Liver (tissue), 9 donors: ENCODE measurements around the gene MCTP1. TPM values are rescaled to one million over a fixed set of nuclear protein-coding genes. Genes with fewer than 3 reads are reported as not detected.

Experiments used
- DNase-seq: peaks from one replicate; pipeline ENCODE4 v3.0.0-alpha.2; 2017; ENCODE audit warnings: low spot score
- H3K27ac ChIP-seq, 2 donors: one replicate each; pipeline ENCODE4 v1.7.0; 2013; ENCODE audit warnings: inconsistent platforms in 2 of 2, low read length in 2 of 2, control low read depth in 1 of 2, low read depth in 1 of 2, mild to moderate bottlenecking in 1 of 2
- H3K27me3 ChIP-seq, 4 donors: one replicate each; pipeline versions ENCODE4 v1.6.1 to v1.7.0; 2013; ENCODE audit warnings: low read length in 3 of 4, inconsistent platforms in 1 of 4, mild to moderate bottlenecking in 1 of 4, moderate library complexity in 1 of 4; ENCODE audit not compliant: control insufficient read depth in 4 of 4, insufficient read depth in 4 of 4
- H3K36me3 ChIP-seq, 4 donors: one replicate each; pipeline versions ENCODE4 v1.6.1 to v1.7.0; 2013; ENCODE audit warnings: low read length in 3 of 4, mild to moderate bottlenecking in 3 of 4, low read depth in 1 of 4, moderate library complexity in 1 of 4; ENCODE audit not compliant: control insufficient read depth in 4 of 4, insufficient read depth in 3 of 4
- H3K4me1 ChIP-seq, 4 donors: one replicate each; pipeline versions ENCODE4 v1.6.1 to v1.7.0; 2013; ENCODE audit warnings: low read length in 3 of 4, mild to moderate bottlenecking in 3 of 4, moderate library complexity in 1 of 4; ENCODE audit not compliant: control insufficient read depth in 4 of 4, insufficient read depth in 4 of 4
- H3K4me3 ChIP-seq, 3 donors: one replicate each; pipeline versions ENCODE4 v1.6.1 to v1.7.0; 2013; ENCODE audit warnings: low read length in 3 of 3, control low read depth in 1 of 3, low read depth in 1 of 3, mild to moderate bottlenecking in 1 of 3
- H3K9ac ChIP-seq, 2 donors: one replicate each; pipeline ENCODE4 v1.7.0; 2013; ENCODE audit warnings: low read length in 2 of 2, mild to moderate bottlenecking in 2 of 2, moderate library complexity in 2 of 2, control low read depth in 1 of 2, low read depth in 1 of 2
- H3K9me3 ChIP-seq, 4 donors: one replicate each; pipeline versions ENCODE4 v1.6.1 to v1.7.0; 2013; ENCODE audit warnings: low read length in 3 of 4; ENCODE audit not compliant: control insufficient read depth in 4 of 4
- EGR1 ChIP-seq, 2 donors: IDR thresholded peaks; 2 replicates each; pipeline ENCODE4 v1.6.1; 2016 to 2018; ENCODE audit warnings: antibody characterized with exemption in 2 of 2, low read depth in 2 of 2
- FOXA1 ChIP-seq: IDR thresholded peaks from 2 replicates; pipeline ENCODE4 v1.6.1; 2016; ENCODE audit warnings: antibody characterized with exemption
- FOXA2 ChIP-seq: IDR thresholded peaks from 2 replicates; pipeline ENCODE4 v1.6.1; 2016; ENCODE audit warnings: antibody characterized with exemption
- GABPA ChIP-seq, 2 donors: IDR thresholded peaks in 1 of 2; conservative IDR thresholded peaks in 1 of 2; 2 replicates each; pipeline ENCODE4 v1.6.1; 2016; ENCODE audit warnings: antibody characterized with exemption in 2 of 2, mild to moderate bottlenecking in 1 of 2, moderate library complexity in 1 of 2
- HNF4A ChIP-seq, 2 donors: conservative IDR thresholded peaks; 2 replicates each; pipeline ENCODE4 v1.6.1; 2016; ENCODE audit warnings: antibody characterized with exemption in 2 of 2, mild to moderate bottlenecking in 2 of 2
- HNF4G ChIP-seq: IDR thresholded peaks from 2 replicates; pipeline ENCODE4 v1.6.1; 2016; ENCODE audit warnings: antibody characterized with exemption
- JUND ChIP-seq, 2 donors: IDR thresholded peaks; 2 replicates each; pipeline ENCODE4 v1.6.1; 2016; ENCODE audit warnings: antibody characterized with exemption in 2 of 2
- NR2F2 ChIP-seq: IDR thresholded peaks from 2 replicates; pipeline ENCODE4 v1.6.1; 2016; ENCODE audit warnings: antibody characterized with exemption
- RAD21 ChIP-seq, 2 donors: IDR thresholded peaks; 2 replicates each; pipeline ENCODE4 v1.6.1; 2016; ENCODE audit warnings: antibody characterized with exemption in 2 of 2, mild to moderate bottlenecking in 2 of 2
- RXRA ChIP-seq, 2 donors: IDR thresholded peaks; 2 replicates each; pipeline ENCODE4 v1.6.1; 2017 to 2018; ENCODE audit warnings: antibody characterized with exemption in 2 of 2, mild to moderate bottlenecking in 1 of 2
- TAF1 ChIP-seq: conservative IDR thresholded peaks from 2 replicates; pipeline ENCODE4 v1.6.1; 2016; ENCODE audit warnings: antibody characterized with exemption, mild to moderate bottlenecking
- YY1 ChIP-seq: IDR thresholded peaks from 2 replicates; pipeline ENCODE4 v1.6.1; 2016; ENCODE audit warnings: antibody characterized with exemption, mild to moderate bottlenecking
- WGBS: extraction: QIAGEN DNeasy Blood & Tissue Kit; methylation state at CpG from one replicate; pipeline ENCODE4 v1.1.7; 2013; 5-methylcytosine and 5-hydroxymethylcytosine counted together
- polyA plus RNA-seq, 2 donors: library from polyadenylated mRNA; stranded (reverse) in 1 of 2; unstranded in 1 of 2; fragments of 200-250 nt in 1 of 2; fragments of >200 nt in 1 of 2; fragmentation: Nextera tagmentation in 1 of 2; extraction: Ambion mirVana in 1 of 2; gene quantifications; one replicate each; pipeline versions ENCODE4 v1.2.1 to v1.2.3, GENCODE V29; 2013 to 2015
- total RNA-seq, 2 donors: library from RNA; depleted of rRNA; stranded (reverse); fragments of >200 nt; gene quantifications; one replicate each; pipeline ENCODE4 v1.2.3, GENCODE V29; 2014
- TF ChIP-seq, protein P1 (sequence below): IDR thresholded peaks from 2 replicates; pipeline ENCODE4 v1.6.1; 2016; ENCODE audit warnings: antibody characterized with exemption
- TF ChIP-seq, protein P2 (sequence below): IDR thresholded peaks from 2 replicates; pipeline ENCODE4 v1.6.1; 2016; ENCODE audit warnings: antibody characterized with exemption
- TF ChIP-seq, protein P3 (sequence below): fragments of 150-350 bp; IDR thresholded peaks from 2 replicates; pipeline ENCODE4 v1.5.1; 2017; ENCODE audit warnings: improper control_type of control experiment, low read depth, low read length; ENCODE audit not compliant: missing input control
- TF ChIP-seq, protein P4 (sequence below): IDR thresholded peaks from 2 replicates; pipeline ENCODE4 v1.6.1; 2016; ENCODE audit warnings: antibody characterized with exemption, mild to moderate bottlenecking
- donor health status: healthy.
- donor health status: healthy.
- donor health status: healthy.
- donor health status: healthy.
- donor health status: healthy.

The MCTP1 gene
- total and polyA plus RNA-seq, 4 donors: 0.67 to 7.6 (median 4.3) TPM

GRCh38 chr5:94707359-94707758 is 577.5 kb downstream of the MCTP1 start:
- Histone ChIP-seq H3K4me3 (no peak overlapping the region), H3K9me3 (no peaks in the 10 kb centered on the region), H3K9ac (no peak overlapping the region), H3K4me1 (no peaks in the 10 kb centered on the region), H3K36me3 (no peaks in the 10 kb centered on the region), H3K27me3 (no peaks in the 10 kb centered on the region), H3K27ac (no peak overlapping the region)
- 72% methylated on average over 2 of the region's 2 CpGs for WGBS
- TF ChIP-seq EGR1 (IDR thresholded peaks at IDR 0.05; ENCODE audit: low read depth in 2 of 2): no peak
- no peak for TF ChIP-seq TAF1
- TF ChIP-seq HNF4A (conservative IDR thresholded peaks at IDR 0.05): no peak
- no peak for TF ChIP-seq GABPA (IDR thresholded peaks at IDR 0.05 in 1 of 2, conservative IDR thresholded peaks at IDR 0.05 in 1 of 2)
- TF ChIP-seq FOXA2: no peak
- TF ChIP-seq JUND (IDR thresholded peaks at IDR 0.05): no peak
- no peak for TF ChIP-seq RXRA (IDR thresholded peaks at IDR 0.05)
- TF ChIP-seq, protein P1, sequence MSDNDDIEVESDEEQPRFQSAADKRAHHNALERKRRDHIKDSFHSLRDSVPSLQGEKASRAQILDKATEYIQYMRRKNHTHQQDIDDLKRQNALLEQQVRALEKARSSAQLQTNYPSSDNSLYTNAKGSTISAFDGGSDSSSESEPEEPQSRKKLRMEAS: no peak
- TF ChIP-seq, protein P2, sequence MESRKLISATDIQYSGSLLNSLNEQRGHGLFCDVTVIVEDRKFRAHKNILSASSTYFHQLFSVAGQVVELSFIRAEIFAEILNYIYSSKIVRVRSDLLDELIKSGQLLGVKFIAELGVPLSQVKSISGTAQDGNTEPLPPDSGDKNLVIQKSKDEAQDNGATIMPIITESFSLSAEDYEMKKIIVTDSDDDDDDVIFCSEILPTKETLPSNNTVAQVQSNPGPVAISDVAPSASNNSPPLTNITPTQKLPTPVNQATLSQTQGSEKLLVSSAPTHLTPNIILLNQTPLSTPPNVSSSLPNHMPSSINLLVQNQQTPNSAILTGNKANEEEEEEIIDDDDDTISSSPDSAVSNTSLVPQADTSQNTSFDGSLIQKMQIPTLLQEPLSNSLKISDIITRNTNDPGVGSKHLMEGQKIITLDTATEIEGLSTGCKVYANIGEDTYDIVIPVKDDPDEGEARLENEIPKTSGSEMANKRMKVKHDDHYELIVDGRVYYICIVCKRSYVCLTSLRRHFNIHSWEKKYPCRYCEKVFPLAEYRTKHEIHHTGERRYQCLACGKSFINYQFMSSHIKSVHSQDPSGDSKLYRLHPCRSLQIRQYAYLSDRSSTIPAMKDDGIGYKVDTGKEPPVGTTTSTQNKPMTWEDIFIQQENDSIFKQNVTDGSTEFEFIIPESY: no peak
- no peak for TF ChIP-seq HNF4G
- no peak for TF ChIP-seq RAD21 (IDR thresholded peaks at IDR 0.05)
- TF ChIP-seq NR2F2: no peak
- no peak for TF ChIP-seq YY1
- DNase-seq: no peak

DNA sequence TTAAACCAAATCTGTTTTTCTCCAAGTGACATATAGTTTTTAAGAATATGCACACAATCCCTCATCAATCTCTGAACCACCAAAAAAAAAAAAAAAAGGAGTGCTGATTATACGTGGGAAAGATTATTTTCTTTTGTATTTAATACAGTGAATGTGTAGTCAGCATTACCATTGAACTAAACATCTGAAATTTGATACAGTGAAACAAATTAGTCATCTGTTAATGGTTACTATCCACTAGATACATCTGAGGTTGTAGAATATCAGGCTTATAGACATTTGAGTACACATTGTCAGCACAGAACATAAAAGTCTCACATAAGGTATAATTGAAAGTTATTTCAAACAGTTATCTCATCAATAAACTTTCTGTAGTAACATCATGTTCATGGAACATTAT is 579.5 kb downstream of the MCTP1 start:
- Histone ChIP-seq H3K9ac (no peak overlapping the region), H3K4me3 (no peak overlapping the region), H3K27ac (no peak overlapping the region), H3K9me3 (no peaks in the 10 kb centered on the region), H3K27me3 (no peaks in the 10 kb centered on the region), H3K4me1 (no peaks in the 10 kb centered on the region), H3K36me3 (no peaks in the 10 kb centered on the region)
- WGBS: 92% methylated on average over 1 of the region's 1 CpG
- TF ChIP-seq HNF4G (no peak), FOXA1 (no peak), TAF1 (no peak), HNF4A (conservative IDR thresholded peaks at IDR 0.05) (no peak), GABPA (IDR thresholded peaks at IDR 0.05 in 1 of 2, conservative IDR thresholded peaks at IDR 0.05 in 1 of 2) (no peak), RAD21 (IDR thresholded peaks at IDR 0.05) (no peak)
- TF ChIP-seq, protein P2: no peak
- DNase-seq: no peak

DNA sequence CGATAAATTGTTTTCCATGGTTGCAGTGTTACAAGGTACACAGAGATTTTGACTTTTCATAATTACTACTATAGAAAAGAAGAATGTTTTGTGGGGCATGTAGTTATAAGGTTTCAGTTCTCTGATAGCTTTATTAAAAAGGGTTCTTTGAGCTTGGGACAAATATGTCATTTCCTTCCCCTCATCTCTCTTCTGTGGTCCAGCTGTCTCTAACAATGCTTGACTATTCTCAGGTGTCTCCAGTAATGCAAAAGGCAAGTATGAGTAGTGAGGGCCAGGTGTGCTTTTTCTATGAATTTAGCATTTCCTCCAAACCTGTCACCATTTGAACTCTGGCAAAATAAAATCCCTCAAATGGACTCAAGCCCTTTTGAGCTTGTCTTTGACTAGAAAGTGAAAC is 582.2 kb downstream of the MCTP1 start:
- Histone ChIP-seq H3K4me3 (no peak overlapping the region), H3K27me3 (no peaks in the 10 kb centered on the region), H3K36me3 (no peaks in the 10 kb centered on the region), H3K9me3 (no peaks in the 10 kb centered on the region), H3K4me1 (no peaks in the 10 kb centered on the region), H3K27ac (no peak overlapping the region), H3K9ac (no peak overlapping the region)
- no peak for DNase-seq
- 96% methylated on average over 1 of the region's 1 CpG for WGBS
- TF ChIP-seq HNF4G (no peak), HNF4A (conservative IDR thresholded peaks at IDR 0.05) (no peak)
- TF ChIP-seq, protein P3, sequence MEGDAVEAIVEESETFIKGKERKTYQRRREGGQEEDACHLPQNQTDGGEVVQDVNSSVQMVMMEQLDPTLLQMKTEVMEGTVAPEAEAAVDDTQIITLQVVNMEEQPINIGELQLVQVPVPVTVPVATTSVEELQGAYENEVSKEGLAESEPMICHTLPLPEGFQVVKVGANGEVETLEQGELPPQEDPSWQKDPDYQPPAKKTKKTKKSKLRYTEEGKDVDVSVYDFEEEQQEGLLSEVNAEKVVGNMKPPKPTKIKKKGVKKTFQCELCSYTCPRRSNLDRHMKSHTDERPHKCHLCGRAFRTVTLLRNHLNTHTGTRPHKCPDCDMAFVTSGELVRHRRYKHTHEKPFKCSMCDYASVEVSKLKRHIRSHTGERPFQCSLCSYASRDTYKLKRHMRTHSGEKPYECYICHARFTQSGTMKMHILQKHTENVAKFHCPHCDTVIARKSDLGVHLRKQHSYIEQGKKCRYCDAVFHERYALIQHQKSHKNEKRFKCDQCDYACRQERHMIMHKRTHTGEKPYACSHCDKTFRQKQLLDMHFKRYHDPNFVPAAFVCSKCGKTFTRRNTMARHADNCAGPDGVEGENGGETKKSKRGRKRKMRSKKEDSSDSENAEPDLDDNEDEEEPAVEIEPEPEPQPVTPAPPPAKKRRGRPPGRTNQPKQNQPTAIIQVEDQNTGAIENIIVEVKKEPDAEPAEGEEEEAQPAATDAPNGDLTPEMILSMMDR: no peak
- TF ChIP-seq, protein P4, sequence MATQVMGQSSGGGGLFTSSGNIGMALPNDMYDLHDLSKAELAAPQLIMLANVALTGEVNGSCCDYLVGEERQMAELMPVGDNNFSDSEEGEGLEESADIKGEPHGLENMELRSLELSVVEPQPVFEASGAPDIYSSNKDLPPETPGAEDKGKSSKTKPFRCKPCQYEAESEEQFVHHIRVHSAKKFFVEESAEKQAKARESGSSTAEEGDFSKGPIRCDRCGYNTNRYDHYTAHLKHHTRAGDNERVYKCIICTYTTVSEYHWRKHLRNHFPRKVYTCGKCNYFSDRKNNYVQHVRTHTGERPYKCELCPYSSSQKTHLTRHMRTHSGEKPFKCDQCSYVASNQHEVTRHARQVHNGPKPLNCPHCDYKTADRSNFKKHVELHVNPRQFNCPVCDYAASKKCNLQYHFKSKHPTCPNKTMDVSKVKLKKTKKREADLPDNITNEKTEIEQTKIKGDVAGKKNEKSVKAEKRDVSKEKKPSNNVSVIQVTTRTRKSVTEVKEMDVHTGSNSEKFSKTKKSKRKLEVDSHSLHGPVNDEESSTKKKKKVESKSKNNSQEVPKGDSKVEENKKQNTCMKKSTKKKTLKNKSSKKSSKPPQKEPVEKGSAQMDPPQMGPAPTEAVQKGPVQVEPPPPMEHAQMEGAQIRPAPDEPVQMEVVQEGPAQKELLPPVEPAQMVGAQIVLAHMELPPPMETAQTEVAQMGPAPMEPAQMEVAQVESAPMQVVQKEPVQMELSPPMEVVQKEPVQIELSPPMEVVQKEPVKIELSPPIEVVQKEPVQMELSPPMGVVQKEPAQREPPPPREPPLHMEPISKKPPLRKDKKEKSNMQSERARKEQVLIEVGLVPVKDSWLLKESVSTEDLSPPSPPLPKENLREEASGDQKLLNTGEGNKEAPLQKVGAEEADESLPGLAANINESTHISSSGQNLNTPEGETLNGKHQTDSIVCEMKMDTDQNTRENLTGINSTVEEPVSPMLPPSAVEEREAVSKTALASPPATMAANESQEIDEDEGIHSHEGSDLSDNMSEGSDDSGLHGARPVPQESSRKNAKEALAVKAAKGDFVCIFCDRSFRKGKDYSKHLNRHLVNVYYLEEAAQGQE: no peak
